Measurements from ENCODE around the gene CPEB3. TPM values are rescaled to one million over a fixed set of nuclear protein-coding genes. Genes with fewer than 3 reads are reported as not detected.

The CPEB3 gene
- total and polyA plus RNA-seq, 4 donors: 1.1 to 5.1 (median 2.8) TPM

DNA sequence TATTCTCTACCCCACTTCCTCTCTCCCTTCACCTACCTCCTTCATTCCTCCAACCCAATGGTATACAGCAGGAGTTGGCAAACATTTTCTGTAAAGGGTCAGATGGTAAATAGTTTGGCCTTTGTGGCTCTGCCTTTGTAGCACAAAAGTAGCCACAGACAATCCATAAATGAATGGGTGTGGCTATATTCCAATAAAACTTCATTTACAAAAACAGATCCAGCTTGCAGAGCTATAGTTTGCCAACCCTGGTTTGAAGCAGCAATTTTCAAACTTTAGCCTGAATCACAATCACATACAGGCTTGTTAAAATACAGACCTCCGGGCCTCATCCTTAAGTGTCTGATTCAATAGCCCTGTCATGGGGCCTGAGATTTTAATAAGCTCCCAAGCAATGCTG lies 110.5 kb downstream of the CPEB3 start:
- Histone ChIP-seq H3K36me3 (ENCODE audit: control insufficient read depth in 4 of 4, insufficient read depth in 4 of 4, low read length in 4 of 4) (peaks cover 0 to 3% (median under 1%) of the 10 kb centered on the region in 4 donors), H3K27me3 (ENCODE audit: control insufficient read depth in 3 of 3, insufficient read depth in 3 of 3, low read length in 2 of 3) (no peaks in the 10 kb centered on the region), H3K27ac (ENCODE audit: low read depth in 1 of 2, low read length in 1 of 2) (no peak overlapping the region), H3K9ac (ENCODE audit: insufficient read depth in 1 of 2, low read length in 2 of 2) (no peak overlapping the region), H3K9me3 (ENCODE audit: control insufficient read depth in 4 of 4, insufficient read depth in 3 of 4, low read length in 3 of 4) (peaks cover 0 to 1% (median 0%) of the 10 kb centered on the region in 4 donors), H3K4me3 (no peak overlapping the region), H3K4me1 (ENCODE audit: control insufficient read depth in 5 of 5, insufficient read depth in 5 of 5, low read length in 5 of 5) (peaks cover 0 to 10% (median 0%) of the 10 kb centered on the region in 5 donors)
- DNase-seq (no peak), ATAC-seq (ENCODE audit: insufficient read depth, low FRiP score) (no peak)
- WGBS, 2 donors: 81 to 82% methylated on average over 1 of the region's 1 CpG
- TF ChIP-seq, protein P1, sequence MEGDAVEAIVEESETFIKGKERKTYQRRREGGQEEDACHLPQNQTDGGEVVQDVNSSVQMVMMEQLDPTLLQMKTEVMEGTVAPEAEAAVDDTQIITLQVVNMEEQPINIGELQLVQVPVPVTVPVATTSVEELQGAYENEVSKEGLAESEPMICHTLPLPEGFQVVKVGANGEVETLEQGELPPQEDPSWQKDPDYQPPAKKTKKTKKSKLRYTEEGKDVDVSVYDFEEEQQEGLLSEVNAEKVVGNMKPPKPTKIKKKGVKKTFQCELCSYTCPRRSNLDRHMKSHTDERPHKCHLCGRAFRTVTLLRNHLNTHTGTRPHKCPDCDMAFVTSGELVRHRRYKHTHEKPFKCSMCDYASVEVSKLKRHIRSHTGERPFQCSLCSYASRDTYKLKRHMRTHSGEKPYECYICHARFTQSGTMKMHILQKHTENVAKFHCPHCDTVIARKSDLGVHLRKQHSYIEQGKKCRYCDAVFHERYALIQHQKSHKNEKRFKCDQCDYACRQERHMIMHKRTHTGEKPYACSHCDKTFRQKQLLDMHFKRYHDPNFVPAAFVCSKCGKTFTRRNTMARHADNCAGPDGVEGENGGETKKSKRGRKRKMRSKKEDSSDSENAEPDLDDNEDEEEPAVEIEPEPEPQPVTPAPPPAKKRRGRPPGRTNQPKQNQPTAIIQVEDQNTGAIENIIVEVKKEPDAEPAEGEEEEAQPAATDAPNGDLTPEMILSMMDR (IDR thresholded peaks at IDR 0.05; ENCODE audit: control extremely low read depth, extremely low read depth): no peak

DNA sequence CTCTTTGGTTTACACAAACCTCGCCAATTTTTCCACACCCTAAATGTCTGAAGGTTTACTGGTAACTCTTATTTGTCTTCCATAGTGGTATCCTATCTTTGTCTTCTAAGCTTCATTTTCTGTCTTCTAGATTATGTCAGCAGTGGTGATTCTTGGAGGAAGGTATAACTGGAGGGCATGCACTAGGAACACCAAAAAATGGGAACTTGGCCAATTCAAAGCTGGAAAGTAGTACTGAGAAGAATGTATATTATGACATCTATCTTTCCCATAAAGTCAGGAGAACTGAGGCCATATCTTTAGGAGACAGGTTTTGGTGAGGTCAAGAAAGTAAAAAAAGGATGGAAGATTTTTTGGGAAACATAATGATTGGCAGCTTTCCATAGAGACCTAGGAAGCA lies 113.3 kb downstream of the CPEB3 start:
- H3K27ac ChIP-seq (ENCODE audit: low read depth in 1 of 2, low read length in 1 of 2): no peak overlapping the region
- H3K9ac ChIP-seq (ENCODE audit: insufficient read depth in 1 of 2, low read length in 2 of 2): no peak overlapping the region
- TF ChIP-seq, protein P1 (IDR thresholded peaks at IDR 0.05; ENCODE audit: control extremely low read depth, extremely low read depth): no peak
- no peak for ATAC-seq (ENCODE audit: insufficient read depth, low FRiP score)
- no peak for DNase-seq
- peaks cover 0 to 10% (median 2%) of the 10 kb centered on the region in 5 donors for H3K4me1 ChIP-seq (ENCODE audit: control insufficient read depth in 5 of 5, insufficient read depth in 5 of 5, low read length in 5 of 5)
- H3K4me3 ChIP-seq: no peak overlapping the region
- peaks cover 0 to 1% (median 0%) of the 10 kb centered on the region in 4 donors for H3K9me3 ChIP-seq (ENCODE audit: control insufficient read depth in 4 of 4, insufficient read depth in 3 of 4, low read length in 3 of 4)
- peaks cover 0 to 3% (median under 1%) of the 10 kb centered on the region in 4 donors for H3K36me3 ChIP-seq (ENCODE audit: control insufficient read depth in 4 of 4, insufficient read depth in 4 of 4, low read length in 4 of 4)
- 80 to 87% methylated on average over 1 of the region's 1 CpG for WGBS, 2 donors
- H3K27me3 ChIP-seq (ENCODE audit: control insufficient read depth in 3 of 3, insufficient read depth in 3 of 3, low read length in 2 of 3): no peaks in the 10 kb centered on the region

DNA sequence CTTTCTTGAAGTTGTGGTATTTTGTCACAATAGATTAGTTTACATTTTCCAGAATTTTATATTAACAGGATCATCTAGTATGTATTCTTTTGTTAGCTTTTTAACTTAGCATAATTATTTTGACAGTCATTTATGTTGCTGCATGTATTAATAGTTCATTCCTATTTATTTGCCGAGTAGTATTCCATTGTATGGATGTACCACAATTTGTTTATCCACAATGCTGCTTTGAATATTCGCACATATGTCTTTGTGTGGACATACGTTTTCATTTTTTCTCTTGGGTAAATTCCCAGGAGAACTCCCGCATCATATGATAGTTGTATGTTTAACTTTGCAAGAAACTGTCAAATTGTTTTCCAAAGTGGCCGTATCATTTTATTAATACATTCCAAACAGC lies 115.7 kb downstream of the CPEB3 start:
- H3K9me3 ChIP-seq (ENCODE audit: control insufficient read depth in 4 of 4, insufficient read depth in 3 of 4, low read length in 3 of 4): peaks cover 0 to 1% (median 0%) of the 10 kb centered on the region in 4 donors
- no peak for DNase-seq
- no peaks in the 10 kb centered on the region for H3K27me3 ChIP-seq (ENCODE audit: control insufficient read depth in 3 of 3, insufficient read depth in 3 of 3, low read length in 2 of 3)
- peaks cover 0 to 11% (median 0%) of the 10 kb centered on the region in 5 donors for H3K4me1 ChIP-seq (ENCODE audit: control insufficient read depth in 5 of 5, insufficient read depth in 5 of 5, low read length in 5 of 5)
- H3K27ac ChIP-seq (ENCODE audit: low read depth in 1 of 2, low read length in 1 of 2): no peak overlapping the region
- no peak overlapping the region for H3K9ac ChIP-seq (ENCODE audit: insufficient read depth in 1 of 2, low read length in 2 of 2)
- no peak for ATAC-seq (ENCODE audit: insufficient read depth, low FRiP score)
- H3K4me3 ChIP-seq: no peak overlapping the region
- 97 to 98% methylated on average over 5 of the region's 5 CpGs for WGBS, 2 donors
- TF ChIP-seq, protein P1 (IDR thresholded peaks at IDR 0.05; ENCODE audit: control extremely low read depth, extremely low read depth): no peak
- H3K36me3 ChIP-seq (ENCODE audit: control insufficient read depth in 4 of 4, insufficient read depth in 4 of 4, low read length in 4 of 4): peaks cover 0 to 3% (median 0%) of the 10 kb centered on the region in 4 donors

DNA sequence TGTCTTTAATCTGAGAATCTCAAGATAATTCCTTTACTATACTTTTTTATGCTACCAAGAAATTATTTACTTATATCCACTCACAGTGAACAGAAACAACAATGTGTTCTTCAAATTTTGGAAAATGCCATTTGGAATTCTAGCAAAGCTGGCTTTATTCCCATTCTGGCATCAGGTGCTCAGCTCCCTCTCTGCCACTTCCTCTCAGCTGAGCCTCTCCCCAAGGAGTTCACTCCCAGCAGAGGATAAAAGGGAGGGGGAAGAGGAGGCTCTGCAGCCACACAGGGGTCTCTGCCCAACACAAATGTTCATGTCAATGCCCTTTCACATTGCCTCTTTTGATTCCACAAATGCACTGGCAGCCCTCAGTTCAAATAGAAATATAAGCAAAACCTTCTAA lies 116.9 kb downstream of the CPEB3 start:
- Histone ChIP-seq H3K36me3 (ENCODE audit: control insufficient read depth in 4 of 4, insufficient read depth in 4 of 4, low read length in 4 of 4) (peaks cover 0 to 3% (median 0%) of the 10 kb centered on the region in 4 donors), H3K4me3 (no peak overlapping the region), H3K9me3 (ENCODE audit: control insufficient read depth in 4 of 4, insufficient read depth in 3 of 4, low read length in 3 of 4) (peaks cover 0 to 1% (median 0%) of the 10 kb centered on the region in 4 donors), H3K4me1 (ENCODE audit: control insufficient read depth in 5 of 5, insufficient read depth in 5 of 5, low read length in 5 of 5) (peaks cover 0 to 11% (median 0%) of the 10 kb centered on the region in 5 donors), H3K9ac (ENCODE audit: insufficient read depth in 1 of 2, low read length in 2 of 2) (no peak overlapping the region), H3K27ac (ENCODE audit: low read depth in 1 of 2, low read length in 1 of 2) (no peak overlapping the region), H3K27me3 (ENCODE audit: control insufficient read depth in 3 of 3, insufficient read depth in 3 of 3, low read length in 2 of 3) (no peaks in the 10 kb centered on the region)
- DNase-seq (no peak), ATAC-seq (ENCODE audit: insufficient read depth, low FRiP score) (no peak)
- TF ChIP-seq, protein P1 (IDR thresholded peaks at IDR 0.05; ENCODE audit: control extremely low read depth, extremely low read depth): no peak
